H9 (cell line): Measurements from ENCODE around the gene RNLS. TPM values are rescaled to one million over a fixed set of nuclear protein-coding genes. Genes with fewer than 3 reads are reported as not detected.

Experiments
- DNase-seq: peaks from one replicate; pipeline ENCODE4 v3.0.0-alpha.2; 2017
- H2AFZ ChIP-seq: one replicate; pipeline ENCODE4 v1.6.1; 2013; ENCODE audit warnings: mild to moderate bottlenecking, low read length, control low read depth, moderate library complexity
- H2AK5ac ChIP-seq: 2 replicates; pipeline ENCODE4 v1.6.1; 2013; ENCODE audit warnings: low read length, control low read depth, mixed read lengths; ENCODE audit not compliant: insufficient read length
- H2BK120ac ChIP-seq: one replicate; pipeline ENCODE4 v1.6.1; 2013; ENCODE audit warnings: low read depth, mild to moderate bottlenecking, low read length, control low read depth, inconsistent platforms; ENCODE audit not compliant: poor library complexity, severe bottlenecking
- H2BK12ac ChIP-seq: 2 replicates; pipeline ENCODE4 v1.6.1; 2013; ENCODE audit warnings: low read length, control low read depth, mixed read lengths, low read depth; ENCODE audit not compliant: insufficient read length
- H2BK15ac ChIP-seq: 2 replicates; pipeline ENCODE4 v1.6.1; 2013; ENCODE audit warnings: low read depth, low read length, control low read depth
- H2BK20ac ChIP-seq: one replicate; pipeline ENCODE4 v1.6.1; 2013; ENCODE audit warnings: low read depth, mild to moderate bottlenecking, low read length, control low read depth, inconsistent platforms; ENCODE audit not compliant: poor library complexity, severe bottlenecking
- H2BK5ac ChIP-seq: 2 replicates; pipeline ENCODE4 v1.6.1; 2013; ENCODE audit warnings: low read length, control low read depth, mixed read lengths; ENCODE audit not compliant: insufficient read length
- H3K14ac ChIP-seq: 2 replicates; pipeline ENCODE4 v1.6.1; 2013; ENCODE audit warnings: low read length, control low read depth; ENCODE audit not compliant: insufficient read depth
- H3K18ac ChIP-seq: 2 replicates; pipeline ENCODE4 v1.6.1; 2013; ENCODE audit warnings: low read depth, mild to moderate bottlenecking, mixed read lengths, low read length, control low read depth; ENCODE audit not compliant: insufficient read length
- H3K23ac ChIP-seq: 2 replicates; pipeline ENCODE4 v1.6.1; 2013; ENCODE audit warnings: low read length, control low read depth, mixed read lengths, low read depth; ENCODE audit not compliant: insufficient read length
- H3K23me2 ChIP-seq: 2 replicates; pipeline ENCODE4 v1.6.1; 2013; ENCODE audit warnings: low read depth, mild to moderate bottlenecking, mixed read lengths, low read length, control low read depth; ENCODE audit not compliant: insufficient read length, poor library complexity, severe bottlenecking
- H3K27ac ChIP-seq: 2 replicates; pipeline ENCODE4 v1.5.1; 2013; ENCODE audit warnings: low read length, control low read depth, mixed read lengths, low read depth; ENCODE audit not compliant: insufficient read length
- H3K27me3 ChIP-seq: 2 replicates; pipeline ENCODE4 v1.6.1; 2013; ENCODE audit warnings: low read length, control low read depth, inconsistent platforms; ENCODE audit not compliant: insufficient read depth
- H3K4ac ChIP-seq: 2 replicates; pipeline ENCODE4 v1.6.1; 2013; ENCODE audit warnings: low read depth, mild to moderate bottlenecking, control low read depth, inconsistent platforms, low read length, moderate library complexity
- H3K4me1 ChIP-seq: 2 replicates; pipeline ENCODE4 v1.6.1; 2013; ENCODE audit warnings: low read length, control low read depth, inconsistent platforms; ENCODE audit not compliant: insufficient read depth
- H3K4me2 ChIP-seq: 2 replicates; pipeline ENCODE4 v1.6.1; 2013; ENCODE audit warnings: low read length, control low read depth, mixed read lengths; ENCODE audit not compliant: insufficient read length, insufficient read depth
- H3K56ac ChIP-seq: 2 replicates; pipeline ENCODE4 v1.6.1; 2013; ENCODE audit warnings: low read depth, mild to moderate bottlenecking, mixed read lengths, low read length, control low read depth; ENCODE audit not compliant: insufficient read length
- H3K79me1 ChIP-seq: 2 replicates; pipeline ENCODE4 v1.6.1; 2013; ENCODE audit warnings: low read depth, mild to moderate bottlenecking, moderate library complexity, low read length, control low read depth, inconsistent platforms; ENCODE audit not compliant: insufficient read depth, poor library complexity, severe bottlenecking
- H3K79me2 ChIP-seq: 2 replicates; pipeline ENCODE4 v1.6.1; 2013; ENCODE audit warnings: low read length, control low read depth, inconsistent platforms; ENCODE audit not compliant: insufficient read depth
- H3K9ac ChIP-seq: 2 replicates; pipeline ENCODE4 v1.6.1; 2013; ENCODE audit warnings: low read length, control low read depth, mixed read lengths; ENCODE audit not compliant: insufficient read length; ENCODE audit errors: extremely low read depth
- H3K9me3 ChIP-seq: one replicate; pipeline ENCODE4 v1.6.1; 2013; ENCODE audit warnings: low read depth, low read length, inconsistent platforms; ENCODE audit not compliant: control insufficient read depth
- H3T11ph ChIP-seq: one replicate; pipeline ENCODE4 v1.6.1; 2013; ENCODE audit warnings: mild to moderate bottlenecking, low read length, control low read depth, inconsistent platforms
- H4K20me1 ChIP-seq: one replicate; pipeline ENCODE4 v1.6.1; 2013; ENCODE audit not compliant: control insufficient read depth, insufficient read length, insufficient read depth
- H4K5ac ChIP-seq: 2 replicates; pipeline ENCODE4 v1.6.1; 2013; ENCODE audit warnings: low read depth, mild to moderate bottlenecking, mixed read lengths, low read length, control low read depth; ENCODE audit not compliant: insufficient read length
- H4K8ac ChIP-seq: replicated peaks from 2 replicates; pipeline ENCODE4 v1.6.1; 2013; ENCODE audit warnings: low read length, control low read depth, mixed read lengths, low read depth; ENCODE audit not compliant: insufficient read length
- H4K91ac ChIP-seq: 2 replicates; pipeline ENCODE4 v1.6.1; 2013; ENCODE audit warnings: low read depth, mild to moderate bottlenecking, moderate library complexity, mixed read lengths, low read length, control low read depth; ENCODE audit not compliant: insufficient read length
- H3K27ac Mint-ChIP-seq, 3 experiments: 2 replicates in 2 of 3; 3 replicates in 1 of 3; pipeline ENCODE4 v1.8.0; 2020 to 2021; ENCODE audit warnings: mixed read lengths in 3 of 3, mild to moderate bottlenecking in 1 of 3, moderate library complexity in 1 of 3
- H3K27me3 Mint-ChIP-seq: 2 replicates; pipeline ENCODE4 v1.8.0; 2021; ENCODE audit warnings: low read depth, mild to moderate bottlenecking, moderate library complexity, mixed read lengths
- H3K36me3 Mint-ChIP-seq, 3 experiments: 2 replicates in 2 of 3; 3 replicates in 1 of 3; pipeline ENCODE4 v1.8.0; 2020 to 2021; ENCODE audit warnings: low read depth in 3 of 3, mixed read lengths in 3 of 3; ENCODE audit not compliant: insufficient read depth in 1 of 3
- H3K4me1 Mint-ChIP-seq, 2 experiments: 2 replicates each; pipeline ENCODE4 v1.8.0; 2020; ENCODE audit warnings: mixed read lengths in 2 of 2
- H3K4me3 Mint-ChIP-seq, 2 experiments: 2 replicates in 1 of 2; 3 replicates in 1 of 2; pipeline ENCODE4 v1.8.0; 2020 to 2021; ENCODE audit warnings: mild to moderate bottlenecking in 2 of 2, mixed read lengths in 2 of 2, moderate library complexity in 1 of 2
- H3K9me3 Mint-ChIP-seq, 2 experiments: 2 replicates in 1 of 2; 3 replicates in 1 of 2; pipeline ENCODE4 v1.8.0; 2020; ENCODE audit warnings: mild to moderate bottlenecking in 2 of 2, mixed read lengths in 2 of 2, moderate library complexity in 1 of 2
- CTCF ChIP-seq: fragments of 200-600 bp; sonication (generic); conservative IDR thresholded peaks from 3 replicates; pipeline ENCODE4 v1.8.0; 2021; ENCODE audit warnings: antibody characterized with exemption, mild to moderate bottlenecking
- WGBS: extraction: QIAGEN DNeasy Blood & Tissue Kit; methylation state at CpG from one replicate; pipeline ENCODE4 v1.1.7; 2013; ENCODE audit warnings: missing lambda C conversion rate, low lambda C conversion rate, mixed read lengths; ENCODE audit not compliant: insufficient read length; ENCODE audit errors: extremely low coverage; 5-methylcytosine and 5-hydroxymethylcytosine counted together
- total RNA-seq: library from RNA; stranded (reverse); gene quantifications from 2 replicates; pipeline ENCODE4 v1.2.1, GENCODE V29; 2021

RNLS gene
- total RNA-seq, 1 experiment from 2014 or later = 7.5 TPM

- H3K23me2 ChIP-seq = no peaks in the 10 kb centered on the region
- Mint-ChIP-seq H3K9me3 (no peaks in the 10 kb centered on the region; a peak in 2 of 5 replicates), H3K36me3 (no peaks in the 10 kb centered on the region; a peak in 1 of 7 replicates), H3K4me1 (peaks cover 16 to 19% of the 10 kb centered on the region in 2 experiments), H3K4me3 (no peak overlapping the region; a peak in 1 of 5 replicates), H3K27ac (no peak overlapping the region), H3K27me3 (no peaks in the 10 kb centered on the region)
- no peak overlapping the region for H2AFZ ChIP-seq
- H3K4me1 ChIP-seq = no peaks in the 10 kb centered on the region
- no peak overlapping the region for H4K91ac ChIP-seq
- no peak for DNase-seq
- H2BK20ac ChIP-seq = no peak overlapping the region
- no peak overlapping the region for H3K56ac ChIP-seq
- H3K23ac ChIP-seq = no peak overlapping the region
- H3K4me2 ChIP-seq = no peak overlapping the region
- no peak overlapping the region for H3K14ac ChIP-seq
- H3T11ph ChIP-seq = no peak overlapping the region
- H3K27ac ChIP-seq = no peak overlapping the region
- no peak overlapping the region for H2BK12ac ChIP-seq
- H3K79me2 ChIP-seq = no peaks in the 10 kb centered on the region
- no peak overlapping the region for H3K18ac ChIP-seq
- no peaks in the 10 kb centered on the region for H3K27me3 ChIP-seq
- no peak overlapping the region for H3K9ac ChIP-seq
- no peaks in the 10 kb centered on the region for H4K20me1 ChIP-seq
- H4K8ac ChIP-seq = no peak overlapping the region
- H3K79me1 ChIP-seq = no peaks in the 10 kb centered on the region
- no peak overlapping the region for H2BK15ac ChIP-seq
- no peak overlapping the region for H3K4ac ChIP-seq
- WGBS = no CpG with 5 or more reads among the region's 5 CpGs
- TF ChIP-seq CTCF = no peak
- no peaks in the 10 kb centered on the region for H3K9me3 ChIP-seq
- no peak overlapping the region for H2BK5ac ChIP-seq
- no peak overlapping the region for H2AK5ac ChIP-seq
- H4K5ac ChIP-seq = no peak overlapping the region
- H2BK120ac ChIP-seq = no peak overlapping the region
Measured at GRCh38 chr10:88232029-88232895, 350.9 kb downstream of the RNLS start.
